PFSK-1 (cell line): ENCODE results near the gene PRRC2B.

Experiments used
- FOXP2 ChIP-seq: optimal IDR thresholded peaks from 2 replicates; pipeline ENCODE3; 2011; ENCODE audit warnings: borderline replicate concordance, control low read depth, inconsistent platforms; ENCODE audit not compliant: insufficient read depth; ENCODE audit errors: extremely low read length, extremely low read depth
- POLR2AphosphoS5 ChIP-seq: IDR thresholded peaks from 2 replicates; pipeline ENCODE4 v1.6.1; 2012; ENCODE audit warnings: low read depth, mild to moderate bottlenecking, control low read depth, low read length, moderate library complexity
- SIN3A ChIP-seq: IDR thresholded peaks from 2 replicates; pipeline ENCODE4 v1.6.1; 2012; ENCODE audit warnings: mild to moderate bottlenecking, low read length, moderate library complexity, borderline replicate concordance; ENCODE audit not compliant: insufficient read depth
- TAF1 ChIP-seq: IDR thresholded peaks from 2 replicates; pipeline ENCODE4 v1.6.1; 2012; ENCODE audit warnings: low read length, control low read depth, borderline replicate concordance; ENCODE audit not compliant: insufficient read depth
- TF ChIP-seq, protein P1 (sequence below), 2 experiments: IDR thresholded peaks; 2 replicates each; pipeline versions ENCODE4 v1.6.1 to v1.8.0; 2011 to 2012; ENCODE audit warnings: low read depth in 2 of 2, low read length in 2 of 2, control low read depth in 1 of 2, inconsistent platforms in 1 of 2, mild to moderate bottlenecking in 1 of 2, moderate library complexity in 1 of 2; ENCODE audit not compliant: insufficient read depth in 1 of 2

The PRRC2B gene

DNA sequence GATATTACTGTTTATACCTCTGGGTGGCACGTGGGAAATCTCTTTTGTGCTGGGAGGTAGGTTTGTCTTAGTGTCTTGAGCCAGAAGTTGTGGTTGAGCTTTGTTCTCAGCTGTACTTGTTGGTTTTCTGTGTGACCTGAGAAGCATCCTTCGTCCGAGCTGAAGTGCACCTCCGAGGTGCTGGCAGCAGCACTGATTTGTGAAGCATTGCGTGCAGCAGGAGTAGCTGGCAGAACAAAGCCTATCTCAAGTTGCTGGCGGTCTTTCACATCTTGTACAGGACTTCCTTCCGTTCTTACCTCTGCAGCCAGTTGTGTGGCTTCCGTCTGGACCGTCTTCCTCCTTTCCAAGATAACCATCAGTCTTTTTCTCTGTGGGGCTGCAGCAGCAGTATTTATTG lies 4.3 kb downstream of the PRRC2B start:
- peak; percentile 18 for TF ChIP-seq FOXP2
- TF ChIP-seq POLR2AphosphoS5 = no peak
- no peak for TF ChIP-seq SIN3A

DNA sequence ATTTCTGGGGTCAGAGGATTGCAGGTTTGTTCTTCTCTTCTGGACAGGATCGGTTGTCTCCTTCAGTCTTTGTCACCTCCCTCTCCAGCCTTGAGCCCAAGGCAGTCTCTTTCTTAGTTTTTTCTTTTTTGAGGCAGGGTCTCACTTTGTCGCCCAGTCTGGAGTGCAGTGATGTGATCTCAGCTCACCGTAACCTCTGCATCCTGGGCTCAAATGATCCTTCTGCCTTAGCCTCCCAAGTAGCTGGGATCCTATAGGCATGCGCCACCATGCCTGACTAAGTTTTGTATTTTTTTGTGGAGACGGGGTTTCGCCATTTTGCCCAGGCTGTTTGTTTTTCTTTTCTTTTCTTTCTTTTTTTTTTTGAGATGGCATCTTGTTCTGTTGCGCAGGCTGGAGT lies 6.1 kb downstream of the PRRC2B start:
- TF ChIP-seq TAF1 (no peak), POLR2AphosphoS5 (no peak), SIN3A (no peak), FOXP2 (no peak)
- TF ChIP-seq, protein P1, sequence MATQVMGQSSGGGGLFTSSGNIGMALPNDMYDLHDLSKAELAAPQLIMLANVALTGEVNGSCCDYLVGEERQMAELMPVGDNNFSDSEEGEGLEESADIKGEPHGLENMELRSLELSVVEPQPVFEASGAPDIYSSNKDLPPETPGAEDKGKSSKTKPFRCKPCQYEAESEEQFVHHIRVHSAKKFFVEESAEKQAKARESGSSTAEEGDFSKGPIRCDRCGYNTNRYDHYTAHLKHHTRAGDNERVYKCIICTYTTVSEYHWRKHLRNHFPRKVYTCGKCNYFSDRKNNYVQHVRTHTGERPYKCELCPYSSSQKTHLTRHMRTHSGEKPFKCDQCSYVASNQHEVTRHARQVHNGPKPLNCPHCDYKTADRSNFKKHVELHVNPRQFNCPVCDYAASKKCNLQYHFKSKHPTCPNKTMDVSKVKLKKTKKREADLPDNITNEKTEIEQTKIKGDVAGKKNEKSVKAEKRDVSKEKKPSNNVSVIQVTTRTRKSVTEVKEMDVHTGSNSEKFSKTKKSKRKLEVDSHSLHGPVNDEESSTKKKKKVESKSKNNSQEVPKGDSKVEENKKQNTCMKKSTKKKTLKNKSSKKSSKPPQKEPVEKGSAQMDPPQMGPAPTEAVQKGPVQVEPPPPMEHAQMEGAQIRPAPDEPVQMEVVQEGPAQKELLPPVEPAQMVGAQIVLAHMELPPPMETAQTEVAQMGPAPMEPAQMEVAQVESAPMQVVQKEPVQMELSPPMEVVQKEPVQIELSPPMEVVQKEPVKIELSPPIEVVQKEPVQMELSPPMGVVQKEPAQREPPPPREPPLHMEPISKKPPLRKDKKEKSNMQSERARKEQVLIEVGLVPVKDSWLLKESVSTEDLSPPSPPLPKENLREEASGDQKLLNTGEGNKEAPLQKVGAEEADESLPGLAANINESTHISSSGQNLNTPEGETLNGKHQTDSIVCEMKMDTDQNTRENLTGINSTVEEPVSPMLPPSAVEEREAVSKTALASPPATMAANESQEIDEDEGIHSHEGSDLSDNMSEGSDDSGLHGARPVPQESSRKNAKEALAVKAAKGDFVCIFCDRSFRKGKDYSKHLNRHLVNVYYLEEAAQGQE (IDR thresholded peaks at IDR 0.05; ENCODE audit: insufficient read depth in 1 of 2, low read depth in 2 of 2, low read length in 2 of 2) = no peak

- TF ChIP-seq POLR2AphosphoS5 (no peak), FOXP2 (no peak), TAF1 (no peak), SIN3A (no peak)
- TF ChIP-seq, protein P1 (IDR thresholded peaks at IDR 0.05; ENCODE audit: insufficient read depth in 1 of 2, low read depth in 2 of 2, low read length in 2 of 2) = no peak
Measured at GRCh38 chr9:131400627-131401026, 6.7 kb downstream of the PRRC2B start.

DNA sequence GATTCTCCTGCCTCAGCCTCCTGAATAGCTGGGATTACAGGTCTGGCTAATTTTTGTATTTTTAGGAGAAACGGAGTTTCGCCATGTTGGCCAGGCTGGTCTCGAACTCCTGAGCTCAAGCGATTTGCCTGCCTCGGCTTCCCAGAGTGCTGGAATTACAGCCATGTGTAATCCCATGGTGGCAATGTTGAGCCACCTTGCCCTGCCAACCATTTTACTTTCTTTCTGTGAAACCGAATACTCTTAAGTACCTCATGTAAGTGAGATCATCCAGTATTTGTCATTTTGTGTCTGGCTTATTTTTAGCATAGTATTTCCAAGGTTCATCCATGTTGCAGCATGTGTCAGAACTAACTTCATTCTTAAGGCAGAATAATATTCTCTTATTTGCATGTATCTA lies 8.2 kb downstream of the PRRC2B start:
- TF ChIP-seq TAF1 (no peak), SIN3A (no peak), POLR2AphosphoS5 (no peak), FOXP2 (no peak)
- TF ChIP-seq, protein P1 (IDR thresholded peaks at IDR 0.05; ENCODE audit: insufficient read depth in 1 of 2, low read depth in 2 of 2, low read length in 2 of 2) = no peak

DNA sequence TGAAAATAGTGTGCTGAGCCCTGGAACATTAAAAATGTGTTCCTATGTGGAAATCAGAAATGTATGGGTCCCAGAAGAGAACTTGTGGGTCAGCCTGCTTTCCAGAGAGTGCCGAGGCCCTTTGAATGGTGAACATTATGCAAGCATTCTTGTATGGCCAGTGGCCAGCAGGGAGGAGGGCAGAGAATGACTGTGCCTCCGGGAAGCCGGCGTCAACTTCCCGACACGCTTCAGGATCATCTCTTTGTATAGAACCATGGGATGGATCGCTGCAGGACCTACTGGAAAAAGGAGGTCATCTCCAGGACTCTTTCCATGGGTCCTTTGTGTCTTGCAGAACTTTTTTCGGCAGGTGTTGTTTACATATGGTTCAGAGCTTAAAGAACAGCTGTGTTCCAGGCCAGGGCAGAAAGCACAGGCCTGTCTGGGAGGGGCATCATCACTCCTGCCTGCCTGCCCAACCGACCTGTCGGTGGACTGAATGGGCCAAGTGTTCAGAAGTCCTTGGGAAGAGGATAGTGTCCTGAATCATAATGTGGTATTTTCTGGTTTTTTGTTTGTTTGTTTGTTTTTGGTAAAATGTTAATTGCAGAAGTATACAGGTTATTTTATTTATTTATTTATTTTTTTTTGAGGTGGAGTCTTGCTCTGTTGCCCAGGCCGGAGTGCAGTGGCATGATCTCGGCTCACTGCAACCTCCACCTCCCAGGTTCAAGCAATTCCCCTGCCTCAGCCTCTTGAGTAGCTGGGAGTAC lies 9.0 kb downstream of the PRRC2B start:
- TF ChIP-seq TAF1 = no peak
- TF ChIP-seq POLR2AphosphoS5 = 0 out of 2 replicates have a peak, but pooled peaks have one; percentile 20

DNA sequence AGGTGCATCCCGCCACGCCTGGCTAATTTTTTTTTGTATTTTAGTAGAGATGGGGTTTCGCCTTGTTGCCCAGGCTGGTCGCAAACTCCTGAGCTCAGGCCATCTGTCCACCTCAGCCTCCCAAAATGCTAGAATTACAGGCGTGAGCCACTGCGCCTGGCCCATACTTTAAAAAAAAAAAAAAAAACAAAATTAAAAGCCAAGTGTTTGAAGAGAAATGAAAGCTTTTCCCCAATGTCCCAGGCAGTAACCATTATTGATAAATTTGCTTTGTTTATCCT lies 9.5 kb downstream of the PRRC2B start:
- TF ChIP-seq, protein P1 (IDR thresholded peaks at IDR 0.05; ENCODE audit: insufficient read depth in 1 of 2, low read depth in 2 of 2, low read length in 2 of 2) = no peak
- no peak for TF ChIP-seq FOXP2
- no peak for TF ChIP-seq SIN3A
- no peak for TF ChIP-seq POLR2AphosphoS5
- no peak for TF ChIP-seq TAF1
